Esophagus squamous epithelium (tissue), 5 donors: ENCODE measurements around the gene VEGFB. TPM values are rescaled to one million over a fixed set of nuclear protein-coding genes. Genes with fewer than 3 reads are reported as not detected.
A peak's percentile ranks its signal among the peaks of the same experiment; 100 is the strongest.

ENCODE experiments used
- DNase-seq: peaks from one replicate; lab custom pipeline; 2025; lab: John Stamatoyannopoulos, UW
- H3K27ac ChIP-seq, 4 donors: fragments of 200-600 bp; sonication (generic); one replicate each; pipeline ENCODE4 v1.5.1; 2016 to 2019; ENCODE audit warnings: mild to moderate bottlenecking in 1 of 4
- H3K27me3 ChIP-seq, 4 donors: fragments of 200-600 bp; sonication (generic); 1 replicate in 3 of 4; 2 replicates in 1 of 4; pipeline versions ENCODE4 v1.5.1 to v1.6.0; 2017 to 2021; ENCODE audit warnings: antibody characterized with exemption in 1 of 4
- H3K36me3 ChIP-seq, 3 donors: fragments of 200-600 bp; sonication (generic); one replicate each; pipeline ENCODE4 v1.5.1; 2016 to 2019
- H3K4me1 ChIP-seq, 3 donors: fragments of 200-600 bp; sonication (generic); one replicate each; pipeline ENCODE4 v1.5.1; 2017 to 2019
- H3K4me3 ChIP-seq, 4 donors: fragments of 200-600 bp; sonication (generic); 1 replicate in 3 of 4; 2 replicates in 1 of 4; pipeline ENCODE4 v1.5.1; 2016 to 2019; ENCODE audit warnings: mild to moderate bottlenecking in 2 of 4, moderate library complexity in 1 of 4
- H3K9me3 ChIP-seq, 3 donors: fragments of 200-600 bp; sonication (generic); one replicate each; pipeline ENCODE4 v1.5.1; 2016 to 2019
- POLR2A ChIP-seq, 4 donors: fragments of 450-650 bp; IDR thresholded peaks; one replicate each; pipeline ENCODE4 v1.6.1; 2017; ENCODE audit warnings: antibody characterized with exemption in 4 of 4, mild to moderate bottlenecking in 4 of 4, moderate library complexity in 3 of 4
- WGBS, 2 donors: methylation state at CpG; one replicate each; pipeline ENCODE4 v1.1.5; 2018; 5-methylcytosine and 5-hydroxymethylcytosine counted together
- intact Hi-C: fragments of 100-400 bp; cut with DNase I; formaldehyde crosslinking; loops from one replicate; pipeline ENCODE4 v1.15.0; 2022
- total RNA-seq, 4 donors: library from RNA; depleted of rRNA; stranded (reverse); fragments of >200 nt; gene quantifications; one replicate each; pipeline ENCODE4 v1.1.0, GENCODE V29; 2016
- TF ChIP-seq, protein P1 (sequence below), 6 experiments: fragments of 450-650 bp in 4 of 6; fragments of 200-600 bp in 2 of 6; sonication (generic) in 2 of 6; IDR thresholded peaks; one replicate each; pipeline ENCODE4 v1.5.1; 2016 to 2019; ENCODE audit warnings: antibody characterized with exemption in 6 of 6, mild to moderate bottlenecking in 4 of 6, moderate library complexity in 4 of 6
- donor health status: DM: yes; HTN: yes; CAD: no.

The VEGFB gene
- total RNA-seq, 4 donors from 2014 or later, result 18.0 to 50.5 (median 30.9) TPM

DNA sequence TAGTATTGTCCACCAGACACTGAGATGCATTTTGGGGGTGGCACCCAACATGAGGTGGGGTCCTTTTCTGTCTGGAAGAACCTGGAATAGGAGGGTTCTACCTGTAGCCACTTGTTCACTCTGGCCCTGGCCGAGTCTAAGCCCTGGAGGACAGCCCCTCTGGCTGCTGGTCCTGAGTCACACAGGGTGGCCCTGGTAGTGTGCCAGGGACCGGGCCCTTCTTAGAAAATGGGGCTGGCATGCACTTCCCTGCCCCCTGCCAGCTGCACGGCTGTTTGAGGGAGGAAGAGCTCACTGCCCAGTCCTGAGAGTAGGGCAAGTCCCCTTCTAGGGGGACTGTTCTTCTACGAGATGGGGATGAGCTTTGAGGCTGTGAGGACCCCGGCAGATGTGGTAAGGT, 19.1 kb downstream of the VEGFB start:
- peak overlapping the region in 2 of 4 donors; percentile 2 to 5 for H3K27ac ChIP-seq
- H3K9me3 ChIP-seq, result no peaks in the 10 kb centered on the region
- H3K4me1 ChIP-seq, result peaks cover 21 to 58% (median 33%) of the 10 kb centered on the region in 3 donors
- no peaks in the 10 kb centered on the region for H3K27me3 ChIP-seq
- H3K4me3 ChIP-seq, result peak overlapping the region in 1 of 4 donors; percentile 75
- no peak for DNase-seq
- no peak for TF ChIP-seq POLR2A (IDR thresholded peaks at IDR 0.05)
- TF ChIP-seq, protein P1, sequence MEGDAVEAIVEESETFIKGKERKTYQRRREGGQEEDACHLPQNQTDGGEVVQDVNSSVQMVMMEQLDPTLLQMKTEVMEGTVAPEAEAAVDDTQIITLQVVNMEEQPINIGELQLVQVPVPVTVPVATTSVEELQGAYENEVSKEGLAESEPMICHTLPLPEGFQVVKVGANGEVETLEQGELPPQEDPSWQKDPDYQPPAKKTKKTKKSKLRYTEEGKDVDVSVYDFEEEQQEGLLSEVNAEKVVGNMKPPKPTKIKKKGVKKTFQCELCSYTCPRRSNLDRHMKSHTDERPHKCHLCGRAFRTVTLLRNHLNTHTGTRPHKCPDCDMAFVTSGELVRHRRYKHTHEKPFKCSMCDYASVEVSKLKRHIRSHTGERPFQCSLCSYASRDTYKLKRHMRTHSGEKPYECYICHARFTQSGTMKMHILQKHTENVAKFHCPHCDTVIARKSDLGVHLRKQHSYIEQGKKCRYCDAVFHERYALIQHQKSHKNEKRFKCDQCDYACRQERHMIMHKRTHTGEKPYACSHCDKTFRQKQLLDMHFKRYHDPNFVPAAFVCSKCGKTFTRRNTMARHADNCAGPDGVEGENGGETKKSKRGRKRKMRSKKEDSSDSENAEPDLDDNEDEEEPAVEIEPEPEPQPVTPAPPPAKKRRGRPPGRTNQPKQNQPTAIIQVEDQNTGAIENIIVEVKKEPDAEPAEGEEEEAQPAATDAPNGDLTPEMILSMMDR (IDR thresholded peaks at IDR 0.05), result no peak
- intact Hi-C loops, result no loop called here
- 42% methylated on average over 3 of the region's 5 CpGs; no CpG with 5 or more reads in 1 of the 2 donors for WGBS, 2 donors
- H3K36me3 ChIP-seq, result peaks cover 13 to 47% (median 15%) of the 10 kb centered on the region in 3 donors

DNA sequence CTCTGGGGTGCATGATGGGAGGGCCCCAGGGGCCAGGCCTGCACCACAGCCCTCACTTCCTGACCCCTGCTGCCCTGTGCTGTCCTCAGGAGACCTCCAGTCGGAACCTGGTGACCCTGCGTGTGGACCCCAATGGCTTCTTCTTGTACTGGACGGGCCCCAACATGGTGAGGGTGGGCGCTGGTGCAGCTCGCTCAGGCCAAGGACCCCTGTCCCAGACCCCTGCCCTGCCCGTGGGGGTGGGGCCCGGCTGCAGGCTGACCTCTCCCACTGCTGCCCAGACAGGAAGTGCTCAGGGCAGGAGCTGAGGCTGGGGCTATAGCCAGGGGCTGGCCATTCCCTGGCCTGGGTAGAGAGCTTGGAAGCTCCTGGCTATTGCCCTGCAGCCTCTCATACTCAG, 19.9 kb downstream of the VEGFB start:
- no peak overlapping the region for H3K27ac ChIP-seq
- no peak overlapping the region for H3K4me3 ChIP-seq
- DNase-seq, result no peak
- H3K9me3 ChIP-seq, result no peaks in the 10 kb centered on the region
- no peaks in the 10 kb centered on the region for H3K27me3 ChIP-seq
- peaks cover 21 to 58% (median 33%) of the 10 kb centered on the region in 3 donors for H3K4me1 ChIP-seq
- peaks cover 21 to 55% (median 24%) of the 10 kb centered on the region in 3 donors for H3K36me3 ChIP-seq
- no CpG with 5 or more reads among the region's 7 CpGs for WGBS, 2 donors
- intact Hi-C loops, result no loop called here
- TF ChIP-seq POLR2A (IDR thresholded peaks at IDR 0.05), result no peak
- TF ChIP-seq, protein P1 (IDR thresholded peaks at IDR 0.05), result no peak

DNA sequence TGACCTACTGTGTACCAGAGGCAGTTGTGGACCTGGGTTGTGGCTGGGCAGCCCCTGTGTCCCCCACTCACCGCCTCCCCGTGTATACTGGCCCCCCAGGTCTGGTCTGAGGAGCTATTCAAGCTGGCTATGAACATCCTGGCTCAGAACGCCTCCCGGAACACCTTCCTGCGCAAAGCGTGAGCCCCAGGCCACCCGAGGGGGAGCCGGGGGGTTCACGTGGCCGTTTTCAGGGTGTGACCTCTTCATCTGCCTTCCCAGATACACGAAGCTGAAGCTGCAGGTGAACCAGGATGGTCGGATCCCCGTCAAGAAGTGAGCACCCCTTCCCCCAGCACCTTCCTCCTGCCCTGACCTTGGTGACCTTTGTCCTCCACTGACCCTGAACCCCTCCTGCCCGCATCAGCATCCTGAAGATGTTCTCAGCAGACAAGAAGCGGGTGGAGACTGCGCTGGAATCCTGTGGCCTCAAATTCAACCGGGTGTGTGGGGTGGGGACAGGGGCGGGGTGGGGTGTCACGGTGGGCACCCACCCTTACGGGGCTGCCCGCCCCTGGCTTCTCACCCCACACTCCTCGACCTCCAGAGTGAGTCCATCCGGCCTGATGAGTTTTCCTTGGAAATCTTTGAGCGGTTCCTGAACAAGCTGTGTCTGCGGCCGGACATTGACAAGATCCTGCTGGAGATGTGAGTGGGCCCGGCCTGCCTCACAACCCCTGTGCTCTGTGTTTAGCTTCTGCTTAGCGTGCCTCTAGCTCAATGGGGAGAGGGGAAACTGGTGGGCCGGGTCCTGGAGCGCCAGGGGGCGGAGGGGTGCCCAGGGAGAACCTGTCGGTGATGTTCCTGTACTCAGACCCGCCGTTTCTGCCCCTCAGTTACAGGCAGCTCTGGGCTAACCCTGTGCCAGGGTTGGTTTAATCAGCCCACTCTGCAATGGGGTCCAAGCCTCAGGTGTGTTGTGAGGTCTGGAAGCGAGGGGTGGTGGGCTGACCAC, 21.0 kb downstream of the VEGFB start:
- Histone ChIP-seq H3K27ac (no peak overlapping the region), H3K4me1 (peaks cover 21 to 50% (median 32%) of the 10 kb centered on the region in 3 donors), H3K36me3 (peaks cover 31 to 66% (median 32%) of the 10 kb centered on the region in 3 donors), H3K4me3 (no peak overlapping the region), H3K9me3 (no peaks in the 10 kb centered on the region), H3K27me3 (no peaks in the 10 kb centered on the region)
- no peak for TF ChIP-seq POLR2A (IDR thresholded peaks at IDR 0.05)
- TF ChIP-seq, protein P1 (IDR thresholded peaks at IDR 0.05), result no peak
- intact Hi-C loops, result no loop called here
- DNase-seq, result no peak
- WGBS, 2 donors, result 80 to 86% methylated on average over 5 to 22 of the region's 35 CpGs

DNA sequence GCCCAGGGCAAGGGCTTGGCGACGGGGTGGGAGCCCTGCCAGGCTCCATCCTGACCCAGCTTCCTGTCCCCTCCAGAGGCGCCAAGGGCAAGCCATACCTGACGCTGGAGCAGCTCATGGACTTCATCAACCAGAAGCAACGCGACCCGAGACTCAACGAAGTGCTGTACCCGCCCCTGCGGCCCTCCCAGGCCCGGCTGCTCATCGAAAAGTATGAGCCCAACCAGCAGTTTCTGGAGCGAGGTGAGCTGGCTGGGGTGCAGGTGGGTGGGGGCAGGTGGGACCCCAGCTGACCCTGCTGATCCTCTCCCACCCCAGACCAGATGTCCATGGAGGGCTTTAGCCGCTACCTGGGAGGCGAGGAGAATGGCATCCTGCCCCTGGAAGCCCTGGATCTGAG, 21.9 kb downstream of the VEGFB start:
- TF ChIP-seq, protein P1 (IDR thresholded peaks at IDR 0.05), result no peak
- no peak for TF ChIP-seq POLR2A (IDR thresholded peaks at IDR 0.05)
- Histone ChIP-seq H3K36me3 (peaks cover 32 to 75% (median 34%) of the 10 kb centered on the region in 3 donors), H3K9me3 (no peaks in the 10 kb centered on the region), H3K27me3 (no peaks in the 10 kb centered on the region), H3K4me3 (no peak overlapping the region), H3K27ac (no peak overlapping the region), H3K4me1 (peaks cover 16 to 41% (median 24%) of the 10 kb centered on the region in 3 donors)
- 89% methylated on average over 8 of the region's 15 CpGs; no CpG with 5 or more reads in 1 of the 2 donors for WGBS, 2 donors
- intact Hi-C loops, result no loop called here
- DNase-seq, result no peak

DNA sequence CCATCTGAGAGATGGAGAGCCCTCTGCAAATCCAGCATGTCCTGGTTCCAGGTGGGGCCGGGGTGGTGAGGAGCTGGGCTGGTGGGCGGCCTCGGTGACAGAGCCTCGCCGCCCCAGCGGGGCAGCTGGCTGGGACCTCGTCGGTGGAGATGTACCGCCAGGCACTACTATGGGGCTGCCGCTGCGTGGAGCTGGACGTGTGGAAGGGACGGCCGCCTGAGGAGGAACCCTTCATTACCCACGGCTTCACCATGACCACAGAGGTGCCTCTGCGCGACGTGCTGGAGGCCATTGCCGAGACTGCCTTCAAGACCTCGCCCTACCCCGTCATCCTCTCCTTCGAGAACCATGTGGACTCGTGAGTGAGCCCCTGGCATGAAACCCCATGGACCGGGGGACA, 24.0 kb downstream of the VEGFB start:
- no peak overlapping the region for H3K27ac ChIP-seq
- TF ChIP-seq, protein P1 (IDR thresholded peaks at IDR 0.05), result no peak
- H3K9me3 ChIP-seq, result no peaks in the 10 kb centered on the region
- DNase-seq, result no peak
- H3K27me3 ChIP-seq, result no peaks in the 10 kb centered on the region
- H3K4me3 ChIP-seq, result no peak overlapping the region
- WGBS, 2 donors, result 85 to 90% methylated on average over 10 to 12 of the region's 24 CpGs
- H3K4me1 ChIP-seq, result peaks cover 4 to 31% (median 8%) of the 10 kb centered on the region in 3 donors
- peaks cover 44 to 96% (median 52%) of the 10 kb centered on the region in 3 donors for H3K36me3 ChIP-seq
- intact Hi-C loops, result no loop called here
